HS-27A (cell line): ENCODE measurements around the gene FSTL4.

Experiments
- DNase-seq: peaks from one replicate; pipeline ENCODE4 v3.0.0-alpha.2; 2012; ENCODE audit warnings: low read depth, missing footprints

FSTL4 gene

DNA sequence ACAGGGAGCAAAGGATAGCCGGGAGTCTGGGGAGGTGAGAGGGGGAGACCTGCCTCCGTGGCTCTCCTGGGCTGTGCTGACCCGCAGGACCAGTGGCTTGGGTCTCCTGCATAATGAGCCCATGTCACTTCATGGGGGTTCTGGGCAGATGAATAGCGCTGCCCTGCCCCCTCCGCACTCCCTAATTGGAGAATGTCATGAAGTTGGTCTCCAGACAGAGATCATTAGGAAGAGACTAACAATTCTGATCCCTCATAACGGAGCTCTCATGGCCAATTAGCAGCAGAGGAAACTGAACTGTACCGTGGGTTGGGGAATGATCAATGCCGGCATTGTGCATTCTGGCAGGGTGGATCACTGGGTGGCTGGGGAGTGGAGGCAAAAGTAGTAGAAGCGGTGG, 186.1 kb downstream of the FSTL4 start:
- no peak for DNase-seq

DNA sequence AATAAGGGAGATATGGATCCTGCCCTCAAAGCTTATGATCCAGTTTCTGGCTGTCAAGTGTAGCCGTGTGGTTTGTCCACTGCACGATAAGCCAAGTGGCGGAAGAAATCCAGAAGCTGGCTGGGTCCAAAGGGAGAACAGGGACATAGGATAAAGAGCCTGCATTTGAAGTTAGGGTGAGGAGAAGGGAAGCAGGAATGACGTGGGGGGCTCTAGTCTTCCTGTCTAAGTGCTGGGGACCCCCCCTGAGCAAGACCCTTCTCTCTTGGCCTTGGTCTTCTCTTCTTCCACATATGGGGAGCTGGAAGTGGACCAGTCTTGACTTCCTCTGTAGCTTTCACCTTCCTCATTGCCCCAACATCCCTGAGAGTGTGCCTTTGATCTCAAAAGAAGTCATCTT, 186.6 kb downstream of the FSTL4 start:
- DNase-seq = no peak

DNA sequence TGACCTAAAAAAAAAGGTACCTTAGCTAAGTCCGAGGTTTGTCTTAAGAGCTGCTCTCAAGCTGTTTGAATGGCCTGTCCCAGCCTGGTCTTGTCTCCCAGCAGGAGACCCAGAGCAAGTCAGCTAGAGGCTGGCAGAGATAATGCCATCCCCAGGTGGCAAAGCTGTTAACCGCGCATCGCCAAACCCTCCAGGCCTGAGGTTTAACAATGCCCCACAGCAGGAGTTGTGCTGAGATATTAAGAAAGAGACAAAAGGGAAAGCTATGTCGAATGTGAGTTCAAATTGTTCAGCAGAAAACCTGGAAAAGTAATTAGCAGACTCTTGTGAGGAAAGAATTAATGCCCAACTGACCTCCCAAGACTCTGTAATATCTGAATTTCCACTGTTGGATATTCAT, 187.1 kb downstream of the FSTL4 start:
- DNase-seq = no peak

DNA sequence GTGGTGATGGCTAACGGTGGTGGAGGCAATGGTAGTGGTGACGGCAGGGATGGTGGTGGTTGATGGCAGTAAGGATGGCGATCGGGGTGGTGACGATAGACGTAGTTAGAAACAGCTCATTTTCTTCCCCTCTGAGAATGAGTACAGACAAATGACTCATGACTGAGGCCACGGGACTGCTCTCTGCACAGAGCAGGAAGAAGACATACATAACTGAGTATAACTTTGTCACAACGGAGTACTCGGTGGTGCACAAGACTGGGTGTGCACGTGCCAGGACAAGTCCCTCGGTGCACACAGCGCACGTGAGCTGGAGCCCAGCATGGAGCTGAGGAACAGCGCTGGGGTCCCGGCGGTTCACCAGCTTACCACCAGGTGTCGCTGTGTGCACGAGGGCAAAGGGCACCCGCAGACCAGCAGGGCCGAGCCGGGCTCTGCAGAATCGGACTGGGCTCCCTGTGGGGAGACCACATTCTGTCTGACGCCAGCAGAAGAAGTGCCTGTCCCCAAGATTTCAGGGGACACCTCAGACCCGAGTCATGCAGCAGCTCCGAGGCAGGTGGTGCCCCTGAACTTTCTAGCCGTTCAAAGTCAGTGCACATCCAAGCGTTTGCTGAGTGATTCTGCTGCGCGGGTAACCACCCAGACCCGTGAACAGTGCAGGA, 188.6 kb downstream of the FSTL4 start:
- no peak for DNase-seq

DNA sequence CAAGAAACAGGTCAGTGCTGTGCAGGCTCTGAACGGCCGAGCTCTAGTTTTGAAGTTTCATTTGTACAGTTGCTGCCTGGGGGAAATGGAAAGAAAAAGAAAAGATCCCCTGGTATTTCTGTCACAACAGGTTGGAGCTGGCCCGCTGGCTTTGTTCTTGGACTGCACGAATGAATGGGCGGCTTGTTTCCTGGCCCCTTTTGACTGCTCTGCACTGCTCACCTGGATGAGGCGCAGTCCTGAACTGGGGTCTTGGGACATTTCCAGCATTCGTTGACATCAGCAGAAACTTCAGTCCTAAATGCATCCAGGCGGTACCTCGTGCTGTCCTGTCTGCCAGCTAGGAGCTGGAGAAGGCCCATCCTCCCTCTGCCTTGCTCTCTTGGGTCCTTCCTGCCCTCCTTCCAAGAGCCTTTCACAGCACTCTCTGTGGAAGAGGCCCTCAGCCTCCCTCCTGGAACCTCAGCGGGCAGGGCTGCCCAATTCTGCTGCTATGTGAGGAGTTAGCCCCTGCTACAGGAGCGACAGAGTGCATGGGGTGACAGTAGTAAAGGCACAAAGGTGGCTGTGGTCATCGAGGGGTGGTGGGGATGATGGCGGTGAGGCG, 189.2 kb downstream of the FSTL4 start:
- no peak for DNase-seq

DNA sequence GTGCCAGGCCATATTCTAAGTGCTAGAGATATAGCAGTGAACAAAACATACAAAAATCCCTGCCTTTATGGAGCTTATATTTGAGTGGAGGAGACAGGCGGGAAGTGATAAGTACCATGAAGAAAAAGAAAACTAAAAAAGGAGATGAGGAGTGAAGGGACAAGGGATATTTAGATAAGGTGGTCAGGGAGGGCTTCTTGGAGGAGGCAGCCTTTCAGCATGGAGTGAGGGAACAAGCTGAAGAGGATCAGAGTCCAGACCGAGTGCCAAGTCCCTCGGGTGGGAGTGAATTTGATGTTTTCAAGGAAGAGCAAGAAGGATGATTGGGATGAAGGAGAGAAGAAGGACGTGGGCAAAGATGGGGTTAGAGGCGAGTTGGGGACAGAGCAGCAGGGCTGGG, 190.5 kb downstream of the FSTL4 start:
- DNase-seq = no peak

DNA sequence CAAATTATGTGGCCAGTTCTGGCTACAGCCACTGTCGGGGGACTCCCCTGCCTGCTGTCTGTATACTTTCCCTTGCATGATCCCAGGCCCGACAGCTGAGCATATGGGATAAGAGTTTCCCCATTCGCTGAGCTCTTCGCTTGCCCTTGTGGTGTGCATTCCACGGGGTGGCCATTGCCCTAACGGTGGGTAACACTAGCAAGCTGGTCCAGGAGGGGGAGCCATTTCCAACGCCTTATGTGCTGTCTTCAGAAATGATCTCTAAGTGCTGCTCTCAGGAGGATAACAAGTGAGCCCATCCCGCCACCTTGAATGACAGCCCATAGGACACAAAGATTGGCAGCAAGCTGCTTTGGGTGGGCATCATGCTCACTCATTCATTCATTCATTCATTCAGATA, 190.9 kb downstream of the FSTL4 start:
- no peak for DNase-seq

DNA sequence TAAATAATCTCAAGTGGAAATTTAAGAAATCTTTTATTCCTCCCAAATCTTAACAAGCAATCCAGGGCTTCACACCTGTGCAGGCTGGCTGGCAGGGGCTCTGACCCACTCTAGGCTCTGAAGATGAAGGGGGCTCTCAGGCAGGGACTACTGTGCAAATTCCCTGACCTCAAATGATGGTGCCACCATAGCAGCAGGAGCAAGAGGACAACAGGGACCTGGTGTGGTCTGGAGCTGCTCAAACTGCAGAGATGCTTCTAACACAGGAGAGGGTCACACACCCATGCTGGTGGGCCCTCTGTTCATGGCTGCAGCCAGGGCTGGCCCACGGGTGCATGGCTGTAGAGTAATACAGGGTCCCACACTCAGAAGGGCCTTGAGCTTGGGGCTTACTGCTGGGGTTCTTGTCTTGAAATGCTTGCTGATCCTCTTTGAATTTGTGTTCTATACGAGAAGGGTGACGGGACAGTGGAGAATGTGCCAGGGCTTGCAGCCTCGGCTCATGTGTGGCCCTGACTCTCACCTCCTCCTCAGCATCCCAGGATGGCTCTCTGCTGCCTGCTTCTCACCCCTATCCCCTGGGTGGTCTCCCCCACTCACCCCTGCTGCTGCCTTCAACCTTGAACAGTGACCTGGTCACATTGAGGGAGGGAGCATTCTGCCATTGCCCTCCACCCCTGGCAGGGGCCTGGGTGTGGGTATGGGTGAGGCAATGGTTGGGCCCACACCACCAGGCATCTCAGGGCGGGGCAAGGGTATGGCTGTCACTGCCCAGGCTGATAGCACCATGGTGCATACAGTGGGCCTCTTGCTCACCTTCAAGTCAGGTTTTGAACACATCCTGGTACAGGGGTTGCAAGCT, 191.7 kb downstream of the FSTL4 start:
- no peak for DNase-seq

DNA sequence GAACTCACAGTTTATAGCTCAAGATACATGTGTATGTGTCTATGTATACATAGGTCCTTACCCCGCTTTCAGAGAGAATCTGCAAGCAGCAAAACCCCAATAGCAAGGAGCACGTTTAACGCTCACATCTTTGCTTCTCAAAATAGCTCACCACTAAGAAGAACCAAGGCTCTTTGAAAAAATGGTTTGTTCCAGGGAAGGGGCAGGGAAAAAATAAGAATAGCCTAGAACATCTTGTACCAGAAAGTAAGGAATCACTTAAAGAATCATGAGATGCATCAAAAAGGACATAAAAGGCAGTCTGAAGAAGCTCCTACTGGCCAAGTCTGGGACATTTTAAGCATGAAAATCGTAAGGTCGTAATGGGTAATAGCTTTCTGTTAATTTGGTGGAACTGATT, 196.4 kb downstream of the FSTL4 start:
- DNase-seq = no peak

DNA sequence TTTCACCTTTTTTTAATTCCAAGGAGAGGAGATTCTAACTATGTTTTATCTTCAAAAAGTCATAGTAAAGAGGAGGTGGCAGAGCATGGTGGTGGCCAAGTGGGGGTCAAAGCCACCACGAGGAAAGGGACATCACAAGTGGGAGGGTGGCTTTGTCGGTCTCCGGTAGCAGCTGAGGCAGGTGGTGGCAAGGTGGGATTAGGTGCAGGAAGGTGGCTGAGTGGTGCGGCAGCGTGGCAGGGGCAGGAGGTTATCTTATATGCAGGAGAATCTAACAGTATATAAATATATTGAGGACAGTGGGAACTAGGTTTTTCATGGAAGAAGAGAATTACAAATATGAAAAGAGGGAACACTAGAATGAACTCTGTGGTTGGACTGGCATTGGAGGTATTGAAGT, 196.8 kb downstream of the FSTL4 start:
- DNase-seq = no peak

DNA sequence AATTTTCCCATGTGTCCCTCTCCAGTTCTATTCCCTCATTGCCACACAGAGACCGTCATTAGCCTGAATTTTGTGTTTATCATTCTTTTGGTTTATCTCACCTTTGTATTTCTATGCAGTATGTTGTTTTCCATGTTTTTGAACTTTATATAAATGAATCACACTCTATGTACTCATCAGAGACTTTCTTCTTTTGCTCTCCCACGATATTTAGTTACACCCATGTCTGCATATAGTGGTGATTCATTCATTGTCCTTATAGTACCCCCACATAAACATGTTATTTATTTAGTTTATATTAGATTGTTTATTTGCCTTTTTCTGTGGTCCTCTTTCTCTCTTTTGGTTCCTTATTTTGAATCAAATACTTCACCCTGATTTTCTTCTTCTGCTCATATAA, 199.7 kb downstream of the FSTL4 start:
- no peak for DNase-seq

DNA sequence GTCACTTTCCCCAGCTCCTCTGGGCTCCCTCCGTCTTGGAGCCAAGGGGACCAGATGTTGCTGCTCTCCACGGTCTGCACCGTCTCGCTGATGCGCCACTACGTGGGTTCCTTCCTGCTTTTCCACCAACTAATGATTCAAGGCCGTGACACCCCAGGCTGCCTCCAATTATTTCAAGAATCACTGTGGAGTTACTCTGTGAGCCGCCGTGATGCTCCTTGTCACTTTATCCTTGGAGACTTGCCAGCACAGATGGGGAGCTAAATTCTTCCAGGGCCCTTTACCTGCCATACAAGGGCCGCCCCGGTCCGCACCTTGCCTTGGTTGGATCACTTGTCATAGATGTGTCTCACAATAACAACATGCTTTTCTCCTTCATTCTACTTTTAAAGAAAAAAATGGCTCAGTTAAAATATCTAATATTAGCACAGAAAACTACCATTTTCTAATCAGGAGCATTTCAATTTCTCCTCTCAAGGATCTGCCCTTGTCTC, 202.0 kb downstream of the FSTL4 start:
- DNase-seq = no peak

DNA sequence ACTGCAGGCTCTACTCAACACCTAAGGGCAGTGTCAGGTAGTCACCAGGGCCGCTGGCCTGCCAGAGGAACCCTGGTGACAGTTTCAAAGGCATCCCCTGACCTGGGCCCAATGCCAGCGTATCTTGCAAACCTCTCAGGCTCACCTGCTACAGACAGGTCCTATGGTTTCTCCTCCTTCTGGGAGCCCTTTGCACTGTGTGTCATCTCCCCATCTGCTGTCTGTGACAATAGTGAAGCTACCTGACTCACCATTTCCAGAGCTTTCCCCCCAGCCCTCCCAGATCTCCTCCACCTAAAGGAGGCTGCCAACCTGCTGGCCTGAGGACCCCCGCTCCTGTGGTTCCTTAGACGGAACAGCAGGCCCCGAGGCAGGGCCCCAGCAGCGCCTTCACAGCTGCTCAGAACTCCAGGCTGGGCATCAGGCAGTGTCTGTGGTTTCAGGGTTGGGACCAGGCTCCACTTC, 203.1 kb downstream of the FSTL4 start:
- no peak for DNase-seq

DNA sequence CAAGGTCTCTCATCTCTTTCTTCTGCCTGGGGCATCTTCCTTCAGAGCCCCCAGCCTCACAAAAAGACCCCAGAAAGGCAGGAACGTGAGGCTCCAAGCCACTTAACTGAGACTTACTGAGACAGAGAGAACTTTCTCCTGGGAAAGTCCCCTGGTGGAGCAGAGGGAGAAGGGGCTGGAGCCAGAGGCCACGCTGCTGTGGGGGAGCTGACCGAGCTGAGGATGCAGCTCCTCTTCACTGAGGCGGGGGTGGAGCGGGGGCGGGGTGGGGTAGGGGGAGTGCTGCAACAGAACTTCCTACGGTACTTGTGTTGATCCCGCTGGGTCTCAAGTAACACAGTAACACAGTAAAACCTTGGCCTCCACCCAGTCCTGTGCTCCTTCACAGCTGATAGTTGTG, 204.0 kb downstream of the FSTL4 start:
- DNase-seq = no peak

DNA sequence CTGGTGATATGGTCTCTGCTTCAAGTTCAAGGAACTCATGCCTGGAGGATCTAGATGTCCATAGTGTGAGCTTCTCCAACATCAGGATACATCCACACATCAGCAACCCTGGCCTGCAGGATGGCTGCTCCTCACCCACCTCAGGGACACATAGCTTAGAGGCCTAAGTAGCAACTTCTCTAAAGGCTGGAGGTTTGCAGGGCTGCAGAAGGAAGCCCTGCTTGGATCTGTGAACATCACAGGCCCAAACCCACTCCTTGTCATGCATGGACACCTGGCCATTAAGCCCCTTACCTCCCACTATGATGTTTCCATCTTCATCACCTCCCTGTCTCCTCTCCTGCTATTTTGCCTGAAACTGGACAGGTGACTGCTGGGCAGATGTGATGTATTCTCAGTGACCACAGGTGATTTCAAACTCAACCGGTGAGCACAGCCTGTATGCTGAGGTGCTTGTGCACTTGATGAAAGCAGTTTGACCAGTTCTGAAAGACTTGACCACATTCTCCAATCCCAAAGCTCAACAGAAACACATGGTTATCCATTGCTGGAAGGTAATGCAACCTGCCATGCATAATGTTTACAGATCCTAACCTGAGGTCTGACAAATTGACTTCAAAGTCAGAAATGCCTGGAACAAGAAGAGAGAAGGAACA, 205.2 kb downstream of the FSTL4 start:
- no peak for DNase-seq

DNA sequence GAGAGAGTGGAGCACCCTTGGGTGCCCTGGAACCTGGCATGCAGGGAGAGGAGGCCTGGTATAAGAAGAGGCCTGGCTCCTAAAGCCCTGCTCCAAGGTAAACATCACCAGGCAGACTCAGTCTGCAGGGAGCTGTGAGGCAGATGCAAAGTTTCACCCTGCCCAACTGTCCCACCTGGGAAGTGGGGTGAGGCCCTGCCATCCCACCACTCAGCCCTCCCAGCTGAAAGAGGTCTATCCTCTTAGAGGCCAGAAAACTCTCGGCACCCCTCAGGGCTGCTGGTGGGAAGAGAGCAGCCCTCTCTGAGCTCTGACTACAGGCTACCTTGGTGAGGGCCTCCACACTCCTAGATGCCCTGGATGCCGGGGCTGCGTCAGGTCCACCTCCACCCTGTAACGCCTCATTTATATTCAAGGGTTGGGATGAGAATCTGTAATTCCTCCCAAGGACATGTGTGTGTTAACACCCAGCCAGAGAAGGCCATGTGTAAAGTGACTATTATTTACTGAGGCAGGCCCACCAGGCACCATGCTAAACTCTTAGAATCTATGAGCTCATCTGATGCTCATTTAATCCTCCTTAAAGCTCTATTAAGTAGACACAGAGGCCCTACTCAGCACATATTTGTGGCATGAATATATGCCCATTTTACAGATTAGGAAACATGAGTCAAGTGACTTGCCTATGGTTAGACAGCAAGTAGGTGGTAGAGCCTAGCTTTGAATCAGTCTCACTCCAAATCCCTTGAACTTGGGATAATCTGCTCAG, 205.9 kb downstream of the FSTL4 start:
- DNase-seq = no peak

DNA sequence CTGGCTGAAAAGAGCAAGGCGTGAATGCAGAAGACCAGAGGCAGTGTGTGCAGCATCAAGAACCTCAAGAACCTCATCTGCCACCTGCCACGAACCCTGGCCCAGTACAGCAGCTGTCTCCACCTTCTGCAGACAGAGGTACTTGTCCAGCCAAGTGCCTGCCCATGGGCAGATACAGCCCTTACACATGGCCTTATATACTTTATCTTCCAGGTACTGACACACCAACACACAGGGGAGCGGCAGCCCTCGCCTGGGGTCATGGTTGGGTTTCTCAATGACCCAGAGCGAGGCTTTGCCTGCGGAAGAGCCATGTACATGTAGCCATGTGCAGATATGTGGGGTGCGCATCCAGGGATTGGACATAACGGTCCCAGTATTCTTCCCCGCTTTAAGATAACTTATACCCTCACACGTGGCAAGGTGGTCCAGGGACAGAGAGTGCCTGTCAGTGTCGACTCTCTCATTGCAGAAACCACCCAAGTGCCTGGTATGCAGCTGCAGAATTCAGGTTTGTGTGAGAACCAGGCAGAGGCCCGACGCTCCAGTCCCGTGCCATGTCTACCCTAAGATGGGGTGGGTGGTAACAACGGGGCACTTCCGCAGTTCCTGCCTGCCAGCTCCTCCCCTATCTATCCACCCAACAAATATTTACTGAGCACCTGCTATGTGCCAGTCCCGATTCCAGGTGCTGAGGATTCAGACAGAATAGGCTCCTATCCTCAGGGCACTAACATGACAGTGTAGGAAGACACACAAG, 206.9 kb downstream of the FSTL4 start:
- no peak for DNase-seq

DNA sequence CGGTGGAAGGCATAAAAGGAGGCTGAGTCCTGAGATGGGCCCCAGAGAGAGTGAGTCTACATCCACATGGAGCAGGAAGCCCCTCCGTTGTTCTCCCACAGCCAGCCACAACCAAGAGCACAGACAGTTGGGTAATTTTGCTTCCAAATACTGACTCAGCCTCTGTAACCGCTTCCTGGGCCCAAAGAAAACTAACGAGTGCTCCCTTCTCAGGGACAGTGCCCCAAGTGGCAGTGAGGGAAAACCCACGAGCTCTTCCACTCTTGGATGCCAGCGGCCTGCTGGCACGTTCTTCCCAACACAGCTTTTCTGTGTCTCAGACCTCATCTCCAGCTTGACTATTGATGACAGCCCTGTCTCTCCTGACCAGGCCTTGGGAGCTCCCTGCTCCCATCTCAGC, 207.6 kb downstream of the FSTL4 start:
- DNase-seq = no peak

DNA sequence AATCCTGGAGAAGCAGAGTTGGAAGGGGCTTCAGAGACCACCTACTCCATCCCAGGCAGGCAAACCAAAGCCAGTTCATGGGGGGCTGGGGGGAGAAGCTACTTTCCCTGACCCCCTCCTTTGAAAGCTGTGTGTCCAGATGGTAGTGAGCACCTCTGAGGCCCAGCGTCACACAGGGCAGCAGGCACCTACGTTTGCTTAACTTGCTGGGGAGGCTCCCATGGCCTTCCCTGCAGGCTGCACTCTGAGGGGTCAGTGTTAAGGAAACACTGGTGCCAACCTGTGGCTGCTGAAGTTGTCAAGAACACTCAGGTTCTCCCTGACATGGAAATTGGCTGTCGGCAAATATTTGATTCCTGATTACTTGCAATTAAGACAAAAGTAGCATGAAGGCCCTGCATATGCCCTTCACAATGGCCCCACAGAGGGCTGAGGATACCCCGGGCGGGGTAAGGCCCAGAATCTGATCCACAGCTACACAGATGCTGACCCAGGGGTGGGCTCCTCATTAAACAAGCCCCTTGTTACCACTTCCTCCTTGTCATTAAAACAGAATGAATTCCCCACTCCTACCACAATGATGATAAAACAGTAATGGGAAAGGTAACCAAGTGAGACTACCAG, 208.5 kb downstream of the FSTL4 start:
- no peak for DNase-seq

DNA sequence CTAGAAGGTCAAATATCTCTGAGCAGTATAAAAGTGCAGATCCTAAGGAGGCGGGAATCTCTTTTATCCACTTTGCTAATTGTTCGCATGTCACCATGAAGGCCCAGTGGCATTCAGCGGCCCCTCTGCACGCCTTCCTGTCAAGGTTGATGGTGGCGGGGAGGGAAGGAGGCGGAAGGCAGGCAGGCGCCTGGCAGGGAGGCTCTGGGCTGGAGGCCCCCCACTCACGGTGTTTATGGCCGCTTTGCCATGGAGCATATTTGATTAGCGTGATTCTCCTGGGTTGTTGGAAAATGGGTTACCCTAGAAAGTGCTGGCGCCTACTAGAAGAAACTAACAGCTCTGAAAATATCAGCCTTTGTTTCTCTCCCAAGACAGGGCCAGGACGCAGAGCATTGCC, 209.6 kb downstream of the FSTL4 start:
- no peak for DNase-seq
